GM21723 (cell line): ENCODE data around the gene PLAC8.
A peak's percentile ranks its signal among the peaks of the same experiment; 100 is the strongest.
"Not testable (repeated sequence)": the region's sequence is repeated elsewhere in the genome, so short reads cannot be mapped to it uniquely, and the experiment has no call there.

Experiments used
- ATAC-seq: cut with Tn5 transposase; IDR thresholded peaks from one replicate; pipeline ENCODE4 v1.9.1; 2021; ENCODE audit warnings: mild to moderate bottlenecking, moderate library complexity; ENCODE audit not compliant: unreplicated experiment

Gene PLAC8

GRCh38 chr4:83114576-83114975, at the start of gene PLAC8:
PLAC8 (minus strand) TSS chr4:83114729; CDS start chr4:83107921, 6,808 bp downstream.
- peak; percentile 47 for ATAC-seq

- ATAC-seq, result no peak
Measured at GRCh38 chr4:83153417-83153816, 38.9 kb upstream of the PLAC8 start.

- no peak for ATAC-seq
Measured at GRCh38 chr4:83152746-83153145, 38.2 kb upstream of the PLAC8 start.

- no peak for ATAC-seq
Measured at GRCh38 chr4:83151651-83152050, 37.1 kb upstream of the PLAC8 start.

- no peak for ATAC-seq
Measured at GRCh38 chr4:83150653-83151330, 36.3 kb upstream of the PLAC8 start.

GRCh38 chr4:83149865-83150652, 35.5 kb upstream of the PLAC8 start:
- ATAC-seq, result no peak

- ATAC-seq, result no peak
Measured at GRCh38 chr4:83146841-83147240, 32.3 kb upstream of the PLAC8 start.

- not testable (repeated sequence) for ATAC-seq
Measured at GRCh38 chr4:83145776-83146175, 31.2 kb upstream of the PLAC8 start.

GRCh38 chr4:83139514-83140156, 25.1 kb upstream of the PLAC8 start:
- no peak for ATAC-seq

- no peak for ATAC-seq
Measured at GRCh38 chr4:83138946-83139345, 24.4 kb upstream of the PLAC8 start.

GRCh38 chr4:83132065-83132464, 17.5 kb upstream of the PLAC8 start:
- ATAC-seq, result no peak

GRCh38 chr4:83129264-83129663, 14.7 kb upstream of the PLAC8 start:
- ATAC-seq, result no peak

GRCh38 chr4:83128240-83128929, 13.9 kb upstream of the PLAC8 start:
- ATAC-seq, result no peak

GRCh38 chr4:83125738-83126141, 11.2 kb upstream of the PLAC8 start:
- no peak for ATAC-seq

- ATAC-seq, result no peak
Measured at GRCh38 chr4:83124111-83124780, 9.7 kb upstream of the PLAC8 start.

GRCh38 chr4:83121246-83121645, 6.7 kb upstream of the PLAC8 start:
- no peak for ATAC-seq

GRCh38 chr4:83118869-83119268, 4.3 kb upstream of the PLAC8 start:
- no peak for ATAC-seq

- ATAC-seq, result no peak
Measured at GRCh38 chr4:83115656-83116285, 1.2 kb upstream of the PLAC8 start.

GRCh38 chr4:83115000-83115399, 471 bp upstream of the PLAC8 start:
- ATAC-seq, result no peak

GRCh38 chr4:83113429-83113786, 1.1 kb downstream of the PLAC8 start:
- no peak for ATAC-seq
